OCI-LY7 (cell line): ENCODE measurements around the gene LRIG2.

Experiments
- EZH2phosphoT487 ChIP-seq: fragments of 200-600 bp; sonication (generic); IDR thresholded peaks from 2 replicates; pipeline ENCODE4 v1.6.1; 2018; ENCODE audit warnings: low read depth, borderline replicate concordance, mild to moderate bottlenecking, mixed run types, antibody characterized with exemption, low read length, moderate library complexity, mixed read lengths
- TF ChIP-seq, protein P1 (sequence below): fragments of 200-600 bp; sonication (generic); conservative IDR thresholded peaks from 2 replicates; pipeline ENCODE4 v1.5.1; 2014; ENCODE audit warnings: mild to moderate bottlenecking, antibody characterized with exemption, low read length, moderate library complexity, mixed read lengths

DNA sequence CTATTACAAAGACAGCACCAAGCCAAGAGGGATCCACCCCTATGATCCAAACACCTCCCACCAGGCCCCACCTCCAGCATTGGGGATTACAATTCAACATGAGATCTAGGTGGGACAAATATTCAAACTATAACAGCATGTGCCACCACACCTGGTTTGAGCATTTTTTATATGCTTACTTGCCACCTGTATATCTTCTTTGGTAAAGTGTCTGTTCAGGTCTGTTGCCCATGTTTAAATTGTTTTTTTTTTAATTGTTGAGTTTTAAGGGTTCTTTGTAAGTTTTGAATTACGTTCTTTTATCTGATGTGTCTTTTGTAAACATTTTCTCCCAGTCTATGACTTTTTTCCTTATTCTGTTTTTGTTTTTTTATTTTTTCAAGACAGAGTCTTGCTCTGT, 83.4 kb downstream of the LRIG2 start:
- TF ChIP-seq, protein P1, sequence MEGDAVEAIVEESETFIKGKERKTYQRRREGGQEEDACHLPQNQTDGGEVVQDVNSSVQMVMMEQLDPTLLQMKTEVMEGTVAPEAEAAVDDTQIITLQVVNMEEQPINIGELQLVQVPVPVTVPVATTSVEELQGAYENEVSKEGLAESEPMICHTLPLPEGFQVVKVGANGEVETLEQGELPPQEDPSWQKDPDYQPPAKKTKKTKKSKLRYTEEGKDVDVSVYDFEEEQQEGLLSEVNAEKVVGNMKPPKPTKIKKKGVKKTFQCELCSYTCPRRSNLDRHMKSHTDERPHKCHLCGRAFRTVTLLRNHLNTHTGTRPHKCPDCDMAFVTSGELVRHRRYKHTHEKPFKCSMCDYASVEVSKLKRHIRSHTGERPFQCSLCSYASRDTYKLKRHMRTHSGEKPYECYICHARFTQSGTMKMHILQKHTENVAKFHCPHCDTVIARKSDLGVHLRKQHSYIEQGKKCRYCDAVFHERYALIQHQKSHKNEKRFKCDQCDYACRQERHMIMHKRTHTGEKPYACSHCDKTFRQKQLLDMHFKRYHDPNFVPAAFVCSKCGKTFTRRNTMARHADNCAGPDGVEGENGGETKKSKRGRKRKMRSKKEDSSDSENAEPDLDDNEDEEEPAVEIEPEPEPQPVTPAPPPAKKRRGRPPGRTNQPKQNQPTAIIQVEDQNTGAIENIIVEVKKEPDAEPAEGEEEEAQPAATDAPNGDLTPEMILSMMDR: no peak
- TF ChIP-seq EZH2phosphoT487: no peak
